Dedifferentiated amniotic fluid mesenchymal stem cell (primary cell): ENCODE measurements around the gene IGSF1.
"Not testable (repeated sequence)": the region's sequence is repeated elsewhere in the genome, so short reads cannot be mapped to it uniquely, and the experiment has no call there.

Source experiments
- DNase-seq: peaks from one replicate; pipeline ENCODE4 v3.0.0-alpha.2; 2016; ENCODE audit errors: extremely low spot score

IGSF1 gene

GRCh38 chrX:131270080-131270479 is 19.0 kb downstream of the IGSF1 start:
- no peak for DNase-seq

GRCh38 chrX:131264665-131265064 is 24.4 kb downstream of the IGSF1 start:
- no peak for DNase-seq

GRCh38 chrX:131264053-131264452 is 25.1 kb downstream of the IGSF1 start:
- DNase-seq, result no peak

GRCh38 chrX:131262738-131263679 is 26.1 kb downstream of the IGSF1 start:
- no peak for DNase-seq

GRCh38 chrX:131262200-131262599 is 26.9 kb downstream of the IGSF1 start:
- DNase-seq, result no peak

- no peak for DNase-seq
These were observed 31.7 kb downstream of the IGSF1 start for GRCh38 chrX:131257367-131257766.

- DNase-seq, result not testable (repeated sequence)
These were observed 37.9 kb downstream of the IGSF1 start for GRCh38 chrX:131250984-131251738.

- DNase-seq, result no peak
These were observed 50.0 kb downstream of the IGSF1 start for GRCh38 chrX:131239057-131239456.

GRCh38 chrX:131237363-131237762 is 51.7 kb downstream of the IGSF1 start:
- no peak for DNase-seq

- no peak for DNase-seq
These were observed 53.1 kb downstream of the IGSF1 start for GRCh38 chrX:131235768-131236545.

GRCh38 chrX:131227608-131228007 is 61.5 kb downstream of the IGSF1 start:
- DNase-seq, result no peak

- DNase-seq, result no peak
These were observed 62.5 kb downstream of the IGSF1 start for GRCh38 chrX:131226591-131226990.

- DNase-seq, result no peak
These were observed 64.0 kb downstream of the IGSF1 start for GRCh38 chrX:131225078-131225477.
